Measurements from ENCODE around the gene PPDPF.

DNA sequence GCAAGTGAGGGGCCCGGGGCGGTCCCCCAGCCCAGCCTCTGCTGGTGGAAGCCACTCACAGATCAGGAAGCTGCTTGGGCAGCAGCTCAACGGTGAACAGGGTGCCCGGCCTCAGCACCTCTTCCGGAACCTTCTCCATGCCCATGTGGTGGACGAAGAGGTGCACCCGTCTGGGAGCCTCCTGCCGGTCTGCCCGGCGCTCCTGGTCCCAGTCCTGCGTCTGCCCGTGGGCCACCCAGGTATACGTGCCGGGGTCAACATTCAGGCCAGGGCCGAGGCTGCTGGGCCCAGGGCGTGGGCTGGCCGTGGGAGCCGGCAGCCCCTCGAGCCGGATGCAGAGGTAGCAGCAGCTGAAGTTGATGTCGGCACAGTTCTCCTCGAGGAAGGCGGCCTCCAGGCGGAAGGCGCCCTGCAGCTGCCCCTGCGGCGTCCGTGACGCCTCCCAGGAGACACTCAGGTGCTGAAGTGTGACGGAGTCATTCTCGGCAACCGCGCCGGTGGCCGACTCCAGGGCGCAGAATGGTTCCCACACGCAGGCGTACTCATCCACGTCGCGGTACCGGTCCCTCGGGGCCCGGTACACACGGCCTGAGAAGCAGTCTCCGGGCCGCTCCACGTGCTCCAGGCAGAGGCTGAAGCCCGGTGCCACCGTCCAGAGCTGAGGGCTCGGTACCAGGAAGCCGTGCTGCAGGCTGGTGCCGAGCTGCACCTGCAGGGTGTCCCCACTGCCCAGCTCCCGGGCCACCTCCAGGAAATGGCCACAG, 42.1 kb downstream of the PPDPF start:
- TF ChIP-seq, protein P1, sequence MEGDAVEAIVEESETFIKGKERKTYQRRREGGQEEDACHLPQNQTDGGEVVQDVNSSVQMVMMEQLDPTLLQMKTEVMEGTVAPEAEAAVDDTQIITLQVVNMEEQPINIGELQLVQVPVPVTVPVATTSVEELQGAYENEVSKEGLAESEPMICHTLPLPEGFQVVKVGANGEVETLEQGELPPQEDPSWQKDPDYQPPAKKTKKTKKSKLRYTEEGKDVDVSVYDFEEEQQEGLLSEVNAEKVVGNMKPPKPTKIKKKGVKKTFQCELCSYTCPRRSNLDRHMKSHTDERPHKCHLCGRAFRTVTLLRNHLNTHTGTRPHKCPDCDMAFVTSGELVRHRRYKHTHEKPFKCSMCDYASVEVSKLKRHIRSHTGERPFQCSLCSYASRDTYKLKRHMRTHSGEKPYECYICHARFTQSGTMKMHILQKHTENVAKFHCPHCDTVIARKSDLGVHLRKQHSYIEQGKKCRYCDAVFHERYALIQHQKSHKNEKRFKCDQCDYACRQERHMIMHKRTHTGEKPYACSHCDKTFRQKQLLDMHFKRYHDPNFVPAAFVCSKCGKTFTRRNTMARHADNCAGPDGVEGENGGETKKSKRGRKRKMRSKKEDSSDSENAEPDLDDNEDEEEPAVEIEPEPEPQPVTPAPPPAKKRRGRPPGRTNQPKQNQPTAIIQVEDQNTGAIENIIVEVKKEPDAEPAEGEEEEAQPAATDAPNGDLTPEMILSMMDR (IDR thresholded peaks at IDR 0.05) = no peak
- TF ChIP-seq EZH2 (IDR thresholded peaks at IDR 0.05) (no peak), EZH2phosphoT487 (IDR thresholded peaks at IDR 0.05) (no peak)
